ENCODE data around the gene ESPN. TPM values are rescaled to one million over a fixed set of nuclear protein-coding genes. Genes with fewer than 3 reads are reported as not detected.

ESPN gene
- total and polyA plus RNA-seq, 2 of the 8 experiments (the other 6 are each of a cell fraction or from before 2014, with no cell fraction given): 5.2 to 16.3 TPM

DNA sequence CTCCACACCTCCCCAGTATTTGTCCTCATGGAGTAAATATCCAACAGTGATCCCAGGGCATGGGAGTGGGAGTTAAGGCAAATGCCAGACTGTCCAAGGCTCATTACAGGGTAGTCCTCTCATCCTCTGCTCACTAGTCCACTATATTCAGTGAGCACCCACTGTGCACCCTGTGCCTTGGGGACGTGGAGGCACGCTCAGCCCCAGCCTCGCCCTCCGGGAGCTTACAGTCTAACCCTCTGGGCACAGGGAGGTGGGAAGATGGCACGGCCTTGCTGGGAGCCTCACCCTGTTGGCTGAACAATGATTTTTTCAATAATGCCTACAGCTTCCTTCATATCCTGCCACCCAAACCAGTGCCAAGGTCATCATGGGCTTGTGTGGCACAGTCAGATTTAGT, 7.7 kb upstream of the ESPN start:
- POLR2A ChIA-PET (ENCODE audit: partially characterized antibody): no interaction called here
- CTCF ChIA-PET (ENCODE audit: partially characterized antibody): interaction anchor here (1.0 to 58.4 kb wide), 7 partner anchors 10 to 210 kb away, joined by 3 to 1769 read pairs (median 20); no protein-coding TSS in a partner anchor

More for the DNA sequence above, 7.7 kb upstream of the ESPN start:
- peaks cover 11% of the 10 kb centered on the region; the same call in 1 of the 2 replicates for H3K23me2 ChIP-seq (ENCODE audit: low read depth, low read length)
- no peak overlapping the region for H4K91ac ChIP-seq (replicated peaks; ENCODE audit: insufficient read length, low read length)
- H3K4me1 ChIP-seq (replicated peaks in 1 of 4; ENCODE audit: control insufficient read depth in 3 of 4, insufficient read depth in 4 of 4, low read length in 3 of 4): peaks cover 6 to 22% (median 10%) of the 10 kb centered on the region in 4 experiments
- 92% methylated on average over 5 of the region's 5 CpGs; no CpG with 5 or more reads in 1 of the 2 experiments for WGBS, 2 experiments (ENCODE audit: extremely low coverage in 1 of 2, insufficient coverage in 1 of 2, insufficient read length in 1 of 2, insufficient replicate concordance in 2 of 2, low coverage in 1 of 2, low lambda C conversion rate in 2 of 2, missing lambda C conversion rate in 1 of 2)
- no peak overlapping the region for H3K18ac ChIP-seq (ENCODE audit: extremely low read depth, low read length)
- H3K27me3 ChIP-seq (replicated peaks in 1 of 4; ENCODE audit: control insufficient read depth in 3 of 4, extremely low read depth in 1 of 4, insufficient read depth in 3 of 4, low read length in 3 of 4): peaks cover 51 to 77% (median 75%) of the 10 kb centered on the region in 4 experiments
- no peak overlapping the region for H3K14ac ChIP-seq (ENCODE audit: insufficient read length)
- H4K8ac ChIP-seq (ENCODE audit: extremely low read depth, insufficient read depth, low read length): no peak overlapping the region
- H3K4ac ChIP-seq (replicated peaks; ENCODE audit: insufficient read length, low read depth, low read length): no peak overlapping the region
- H3K4me2 ChIP-seq (ENCODE audit: insufficient read depth in 1 of 2, low read depth in 2 of 2, low read length in 2 of 2): no peak overlapping the region
- H3K27ac ChIP-seq (ENCODE audit: low read depth, low read length): no peak overlapping the region
- 0 out of 2 replicates have a peak overlapping the region, but pooled peaks have one; percentile 62 for H2BK12ac ChIP-seq (ENCODE audit: low read depth, low read length)
- no peak overlapping the region for H4K5ac ChIP-seq (ENCODE audit: insufficient read length, low read depth, low read length)
- no peak overlapping the region for H3K9ac ChIP-seq (replicated peaks in 1 of 4; ENCODE audit: extremely low read depth in 1 of 4, low read depth in 3 of 4, low read length in 3 of 4)
- FAIRE-seq: no peak
- no peak overlapping the region for H2AFZ ChIP-seq (ENCODE audit: low read length)
- no peak overlapping the region for H2BK20ac ChIP-seq (ENCODE audit: low read length)
- no peaks in the 10 kb centered on the region for H3K79me1 ChIP-seq (ENCODE audit: low read depth, low read length)
- no peaks in the 10 kb centered on the region for H3K9me3 ChIP-seq (ENCODE audit: insufficient read depth in 2 of 2, low read depth in 1 of 2, low read length in 1 of 2)
- H2BK15ac ChIP-seq (ENCODE audit: low read length): no peak overlapping the region
- no peak for DNase-seq (ENCODE audit: low read depth in 1 of 2, low spot score in 2 of 2)
- H3K79me2 ChIP-seq (ENCODE audit: control insufficient read depth in 1 of 2, insufficient read depth in 2 of 2, low read length in 2 of 2): no peaks in the 10 kb centered on the region
- H2BK120ac ChIP-seq (replicated peaks; ENCODE audit: low read depth, low read length): no peak overlapping the region
- no peak overlapping the region for H3K23ac ChIP-seq (ENCODE audit: insufficient read length)
- H3K4me3 ChIP-seq (ENCODE audit: extremely low read depth in 1 of 4, insufficient read depth in 2 of 4, low read depth in 3 of 4, low read length in 4 of 4): no peak overlapping the region
- no peak overlapping the region for H2BK5ac ChIP-seq (ENCODE audit: low read depth, low read length)
- no peak overlapping the region for H2AK5ac ChIP-seq (ENCODE audit: low read depth, low read length)
- H3K36me3 ChIP-seq (ENCODE audit: control insufficient read depth in 2 of 4, insufficient read depth in 4 of 4, low read length in 3 of 4): peaks cover 0 to 8% (median 0%) of the 10 kb centered on the region in 4 experiments; a peak in 1 of 8 replicates
- no peak overlapping the region for H3K56ac ChIP-seq (replicated peaks; ENCODE audit: insufficient read length, low read depth, low read length)
- TF ChIP-seq, protein P1, sequence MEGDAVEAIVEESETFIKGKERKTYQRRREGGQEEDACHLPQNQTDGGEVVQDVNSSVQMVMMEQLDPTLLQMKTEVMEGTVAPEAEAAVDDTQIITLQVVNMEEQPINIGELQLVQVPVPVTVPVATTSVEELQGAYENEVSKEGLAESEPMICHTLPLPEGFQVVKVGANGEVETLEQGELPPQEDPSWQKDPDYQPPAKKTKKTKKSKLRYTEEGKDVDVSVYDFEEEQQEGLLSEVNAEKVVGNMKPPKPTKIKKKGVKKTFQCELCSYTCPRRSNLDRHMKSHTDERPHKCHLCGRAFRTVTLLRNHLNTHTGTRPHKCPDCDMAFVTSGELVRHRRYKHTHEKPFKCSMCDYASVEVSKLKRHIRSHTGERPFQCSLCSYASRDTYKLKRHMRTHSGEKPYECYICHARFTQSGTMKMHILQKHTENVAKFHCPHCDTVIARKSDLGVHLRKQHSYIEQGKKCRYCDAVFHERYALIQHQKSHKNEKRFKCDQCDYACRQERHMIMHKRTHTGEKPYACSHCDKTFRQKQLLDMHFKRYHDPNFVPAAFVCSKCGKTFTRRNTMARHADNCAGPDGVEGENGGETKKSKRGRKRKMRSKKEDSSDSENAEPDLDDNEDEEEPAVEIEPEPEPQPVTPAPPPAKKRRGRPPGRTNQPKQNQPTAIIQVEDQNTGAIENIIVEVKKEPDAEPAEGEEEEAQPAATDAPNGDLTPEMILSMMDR (IDR thresholded peaks at IDR 0.05; ENCODE audit: control extremely low read depth in 1 of 3, insufficient read depth in 1 of 3, low read depth in 1 of 3, low read length in 3 of 3): no peak
- no peak for TF ChIP-seq CHD2 (IDR thresholded peaks at IDR 0.05; ENCODE audit: low read length)
- peaks cover 0 to 5% of the 10 kb centered on the region in 2 experiments for H4K20me1 ChIP-seq (replicated peaks in 1 of 2; ENCODE audit: control insufficient read depth in 1 of 2, insufficient read depth in 2 of 2, low read length in 2 of 2)

All from H1 (cell line).